Stimulated activated effector memory CD8-positive, alpha-beta T cell treated with anti-CD3 and anti-CD28 coated beads, Interleukin-12 subunit alpha, Interleukin-12 subunit beta, amount 100 ng/mL, for 72 hours (primary cell): ENCODE results near the gene LMF1.

ENCODE experiments used
- ATAC-seq: fragments of 150-1000 bp; cut with Tn5 transposase; 2 replicates; pipeline ENCODE4 v1.10.0; 2021
- DNase-seq, 2 donors: peaks; one replicate each; pipeline ENCODE4 v3.0.0; 2021 to 2022; ENCODE audit warnings: low spot score in 2 of 2
- H3K27ac Mint-ChIP-seq: one replicate; pipeline ENCODE4 v1.8.0; 2022; ENCODE audit warnings: mild to moderate bottlenecking, mixed read lengths
- H3K36me3 Mint-ChIP-seq: one replicate; pipeline ENCODE4 v1.8.0; 2022; ENCODE audit warnings: mild to moderate bottlenecking, mixed read lengths
- H3K4me1 Mint-ChIP-seq: one replicate; pipeline ENCODE4 v1.8.0; 2022; ENCODE audit warnings: mixed read lengths
- H3K4me3 Mint-ChIP-seq: one replicate; pipeline ENCODE4 v1.8.0; 2022; ENCODE audit warnings: mild to moderate bottlenecking, mixed read lengths
- H3K9me3 Mint-ChIP-seq: one replicate; pipeline ENCODE4 v1.8.0; 2022; ENCODE audit warnings: mixed read lengths

Gene LMF1

DNA sequence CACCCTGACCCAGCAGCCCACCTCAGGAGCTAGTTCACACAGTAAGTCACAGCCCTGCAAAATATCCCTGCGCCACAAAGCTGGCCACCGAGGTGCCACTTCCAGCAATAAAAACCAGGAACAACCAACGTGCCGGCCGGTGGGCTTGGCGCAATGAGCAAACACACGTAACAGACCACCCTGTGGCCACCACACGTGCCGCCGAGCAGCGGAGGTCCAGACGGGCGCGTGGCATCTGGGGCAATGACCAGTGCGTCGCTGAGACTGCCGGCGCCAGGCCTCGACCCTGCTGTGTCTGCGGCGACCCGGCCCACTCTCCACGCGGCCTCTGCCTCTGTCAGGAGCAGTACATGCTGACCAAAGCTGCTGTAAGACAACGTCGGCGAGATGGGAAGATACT lies 31.5 kb downstream of the LMF1 start:
- Mint-ChIP-seq H3K9me3 (peaks cover 13% of the 10 kb centered on the region), H3K27ac (no peak overlapping the region), H3K4me1 (peaks cover 5% of the 10 kb centered on the region), H3K4me3 (no peak overlapping the region), H3K36me3 (peaks cover 5% of the 10 kb centered on the region)
- DNase-seq (no peak), ATAC-seq (no peak)

DNA sequence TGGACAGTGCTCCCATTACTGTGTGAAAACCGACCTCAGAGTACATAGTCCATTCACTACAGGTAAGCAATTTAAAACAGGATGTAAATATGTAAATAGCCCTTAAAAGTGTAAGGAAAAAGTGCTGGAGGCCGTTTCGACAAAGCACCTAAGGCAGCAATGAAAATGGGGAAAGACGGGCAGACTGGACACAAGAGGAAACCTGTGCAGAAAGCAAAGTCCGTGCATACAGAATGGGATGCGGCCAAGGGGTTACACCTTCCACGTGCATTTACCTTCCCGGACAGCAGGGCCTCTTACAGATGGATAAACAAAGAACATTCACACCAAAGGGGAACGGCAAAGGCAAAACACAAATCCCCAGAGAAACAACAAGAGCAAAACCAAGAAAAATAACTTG lies 32.0 kb downstream of the LMF1 start:
- ATAC-seq = no peak
- H3K4me1 Mint-ChIP-seq = peaks cover 5% of the 10 kb centered on the region
- H3K36me3 Mint-ChIP-seq = peaks cover 5% of the 10 kb centered on the region
- DNase-seq = no peak
- no peak overlapping the region for H3K27ac Mint-ChIP-seq
- H3K9me3 Mint-ChIP-seq = peaks cover 12% of the 10 kb centered on the region
- no peak overlapping the region for H3K4me3 Mint-ChIP-seq

DNA sequence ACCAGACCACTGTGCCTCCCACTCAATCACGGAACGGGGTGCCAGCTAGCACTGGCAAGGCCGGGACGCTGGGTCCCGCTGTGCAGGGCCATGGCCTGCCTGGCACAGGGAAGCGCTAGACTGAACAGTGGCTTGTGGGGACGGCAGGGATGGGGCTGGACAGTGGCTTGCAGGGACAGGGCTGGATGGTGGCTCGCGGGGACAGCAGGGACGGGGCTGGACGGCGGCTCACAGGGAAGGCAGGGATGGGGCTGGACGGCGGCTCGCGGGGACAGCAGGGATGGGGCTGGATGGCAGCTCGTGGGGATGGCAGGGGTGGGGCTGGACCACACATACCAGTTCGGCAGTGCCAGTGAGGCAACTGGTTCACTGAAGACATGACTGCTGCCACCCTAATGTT lies 32.6 kb downstream of the LMF1 start:
- no peak for DNase-seq
- peaks cover 5% of the 10 kb centered on the region for H3K4me1 Mint-ChIP-seq
- peaks cover 6% of the 10 kb centered on the region for H3K36me3 Mint-ChIP-seq
- no peak overlapping the region for H3K4me3 Mint-ChIP-seq
- H3K9me3 Mint-ChIP-seq = peaks cover 10% of the 10 kb centered on the region
- peak overlapping the region; percentile 37 for H3K27ac Mint-ChIP-seq
- ATAC-seq = no peak

DNA sequence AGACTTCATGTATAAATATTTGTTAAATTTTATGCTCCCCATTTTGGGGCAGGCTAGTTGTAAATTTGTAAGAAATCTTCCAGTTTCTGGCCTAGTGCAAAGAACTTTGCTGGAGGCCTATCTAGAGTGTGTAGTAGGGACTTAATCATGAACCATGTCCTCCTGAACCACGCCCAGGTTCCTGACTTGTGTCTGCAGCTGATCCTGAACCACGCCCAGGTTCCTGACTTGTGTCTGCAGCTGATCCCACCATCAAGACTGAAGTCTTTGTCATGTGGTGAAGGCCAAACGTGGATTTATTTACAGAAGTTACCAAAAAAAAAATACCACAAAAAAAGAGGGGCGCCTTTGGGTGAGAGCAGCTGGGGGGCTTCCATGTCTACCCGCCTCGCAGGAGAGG lies 33.1 kb downstream of the LMF1 start:
- Mint-ChIP-seq H3K36me3 (peaks cover 10% of the 10 kb centered on the region), H3K4me1 (peaks cover 5% of the 10 kb centered on the region), H3K9me3 (peaks cover 8% of the 10 kb centered on the region), H3K27ac (peak overlapping the region; percentile 37), H3K4me3 (no peak overlapping the region)
- DNase-seq (no peak), ATAC-seq (no peak)

DNA sequence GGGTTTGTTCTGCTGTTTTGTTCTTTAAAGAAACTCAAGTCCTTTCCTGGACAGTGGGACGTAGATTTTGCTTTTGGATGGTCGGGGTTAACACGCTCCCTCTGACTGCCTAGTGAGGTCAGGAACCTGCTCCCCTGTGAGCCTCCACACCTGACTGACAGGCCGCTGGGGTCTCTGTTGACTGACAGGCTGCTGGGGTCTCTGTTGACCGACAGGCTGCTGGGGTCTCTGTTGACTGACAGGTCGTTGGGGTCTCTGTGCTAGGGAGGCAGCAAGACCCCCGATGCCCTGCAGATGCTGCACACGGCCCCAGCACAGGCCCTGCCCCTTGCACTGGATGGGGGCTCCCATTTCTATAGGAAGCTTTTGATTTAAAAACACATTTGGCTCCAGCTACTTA lies 33.5 kb downstream of the LMF1 start:
- peaks cover 5% of the 10 kb centered on the region for H3K4me1 Mint-ChIP-seq
- H3K36me3 Mint-ChIP-seq = peaks cover 12% of the 10 kb centered on the region
- H3K9me3 Mint-ChIP-seq = peaks cover 4% of the 10 kb centered on the region
- no peak overlapping the region for H3K4me3 Mint-ChIP-seq
- DNase-seq (no peak), ATAC-seq (no peak)
- H3K27ac Mint-ChIP-seq = peak overlapping the region; percentile 37

DNA sequence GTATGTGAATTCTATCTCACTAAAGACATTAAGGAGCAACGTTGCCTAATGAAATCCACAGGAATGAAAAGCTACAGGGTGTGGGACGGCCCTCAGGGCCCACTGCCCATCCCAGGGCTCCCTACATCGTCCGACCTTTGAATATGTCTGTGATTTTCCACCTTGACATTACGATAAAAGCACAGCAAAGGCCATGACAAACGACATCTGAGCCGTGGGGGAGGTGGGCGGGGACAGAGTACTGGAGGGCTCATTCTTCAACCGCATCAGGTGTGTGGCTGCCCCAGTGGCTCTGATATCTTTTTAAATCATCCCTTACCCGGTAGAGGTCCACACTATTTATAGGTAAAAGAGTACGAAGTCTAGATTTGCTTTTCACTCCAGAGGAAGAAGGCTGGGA lies 35.1 kb downstream of the LMF1 start:
- H3K9me3 Mint-ChIP-seq = no peaks in the 10 kb centered on the region
- peaks cover 21% of the 10 kb centered on the region for H3K36me3 Mint-ChIP-seq
- H3K27ac Mint-ChIP-seq = peak overlapping the region; percentile 70
- peaks cover 5% of the 10 kb centered on the region for H3K4me1 Mint-ChIP-seq
- DNase-seq = no peak
- no peak for ATAC-seq
- no peak overlapping the region for H3K4me3 Mint-ChIP-seq

DNA sequence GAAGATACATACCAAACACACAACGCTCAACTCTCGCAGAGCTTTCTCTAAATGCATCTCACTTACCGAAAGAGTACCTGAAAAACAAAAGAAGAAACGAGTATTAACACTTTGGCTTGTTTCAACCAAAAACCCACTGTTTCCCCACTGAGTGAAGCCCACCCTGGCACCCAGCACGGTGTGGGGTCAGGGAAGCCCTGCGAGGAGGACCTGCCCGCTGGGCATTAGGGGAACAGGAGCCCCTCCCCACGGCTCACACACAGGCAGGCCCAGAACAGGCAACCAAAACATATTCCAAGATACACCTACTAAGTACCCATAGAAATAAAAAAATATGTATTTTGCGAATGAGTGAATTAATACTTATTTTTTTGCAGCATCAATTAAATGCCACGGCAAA lies 36.6 kb downstream of the LMF1 start:
- Mint-ChIP-seq H3K9me3 (no peaks in the 10 kb centered on the region), H3K27ac (no peak overlapping the region), H3K4me3 (no peak overlapping the region), H3K36me3 (peaks cover 28% of the 10 kb centered on the region), H3K4me1 (peaks cover 5% of the 10 kb centered on the region)
- ATAC-seq (no peak), DNase-seq (no peak)

DNA sequence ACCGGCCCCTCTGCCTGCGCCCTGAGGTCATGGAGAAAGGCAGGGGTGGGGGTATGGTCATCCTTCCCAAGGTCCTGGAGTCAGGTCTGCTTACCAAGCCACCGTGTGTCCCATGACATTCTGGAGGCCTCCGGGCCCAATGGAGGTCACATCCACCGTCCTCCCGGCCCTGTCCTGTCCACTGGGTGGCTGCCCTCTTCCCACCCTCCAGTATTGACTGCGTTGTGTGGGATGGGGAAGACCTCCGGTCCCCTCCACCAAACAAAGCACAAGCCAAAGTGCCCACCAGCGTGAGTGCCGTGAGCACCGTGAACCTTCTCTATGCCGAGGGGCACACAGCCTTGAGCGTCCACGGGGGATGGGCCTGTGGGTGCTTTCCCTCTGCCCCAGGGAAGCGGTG lies 37.2 kb downstream of the LMF1 start:
- Mint-ChIP-seq H3K9me3 (no peaks in the 10 kb centered on the region), H3K4me3 (no peak overlapping the region), H3K36me3 (peaks cover 23% of the 10 kb centered on the region), H3K4me1 (peaks cover 5% of the 10 kb centered on the region), H3K27ac (no peak overlapping the region)
- ATAC-seq (no peak), DNase-seq (no peak)

DNA sequence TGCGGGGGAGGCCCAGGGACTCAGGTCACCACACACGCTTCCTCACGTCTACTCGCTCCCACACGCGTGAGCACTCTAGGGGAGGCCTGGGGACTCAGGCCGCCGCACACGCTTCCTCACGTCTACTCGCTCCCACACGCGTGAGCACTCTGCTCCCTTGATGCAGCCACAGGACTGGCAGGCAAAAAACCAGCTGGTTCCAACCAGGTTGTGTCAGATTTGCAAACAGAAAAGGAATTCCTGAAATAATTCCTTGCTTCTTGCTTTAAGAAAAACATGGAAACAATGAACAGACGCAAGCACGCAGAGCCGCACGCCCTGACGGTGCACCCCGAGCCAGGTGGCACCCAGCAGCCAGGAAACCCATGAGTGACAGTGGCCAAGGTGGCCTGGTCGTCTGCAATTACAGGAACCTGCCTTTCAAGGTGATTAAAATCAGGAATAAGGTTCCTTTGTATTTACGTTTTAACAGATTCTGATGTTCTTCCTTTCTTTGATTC lies 37.9 kb downstream of the LMF1 start:
- H3K36me3 Mint-ChIP-seq = peaks cover 23% of the 10 kb centered on the region
- peaks cover 5% of the 10 kb centered on the region for H3K4me1 Mint-ChIP-seq
- H3K27ac Mint-ChIP-seq = no peak overlapping the region
- H3K9me3 Mint-ChIP-seq = no peaks in the 10 kb centered on the region
- DNase-seq (no peak), ATAC-seq (no peak)
- H3K4me3 Mint-ChIP-seq = no peak overlapping the region

DNA sequence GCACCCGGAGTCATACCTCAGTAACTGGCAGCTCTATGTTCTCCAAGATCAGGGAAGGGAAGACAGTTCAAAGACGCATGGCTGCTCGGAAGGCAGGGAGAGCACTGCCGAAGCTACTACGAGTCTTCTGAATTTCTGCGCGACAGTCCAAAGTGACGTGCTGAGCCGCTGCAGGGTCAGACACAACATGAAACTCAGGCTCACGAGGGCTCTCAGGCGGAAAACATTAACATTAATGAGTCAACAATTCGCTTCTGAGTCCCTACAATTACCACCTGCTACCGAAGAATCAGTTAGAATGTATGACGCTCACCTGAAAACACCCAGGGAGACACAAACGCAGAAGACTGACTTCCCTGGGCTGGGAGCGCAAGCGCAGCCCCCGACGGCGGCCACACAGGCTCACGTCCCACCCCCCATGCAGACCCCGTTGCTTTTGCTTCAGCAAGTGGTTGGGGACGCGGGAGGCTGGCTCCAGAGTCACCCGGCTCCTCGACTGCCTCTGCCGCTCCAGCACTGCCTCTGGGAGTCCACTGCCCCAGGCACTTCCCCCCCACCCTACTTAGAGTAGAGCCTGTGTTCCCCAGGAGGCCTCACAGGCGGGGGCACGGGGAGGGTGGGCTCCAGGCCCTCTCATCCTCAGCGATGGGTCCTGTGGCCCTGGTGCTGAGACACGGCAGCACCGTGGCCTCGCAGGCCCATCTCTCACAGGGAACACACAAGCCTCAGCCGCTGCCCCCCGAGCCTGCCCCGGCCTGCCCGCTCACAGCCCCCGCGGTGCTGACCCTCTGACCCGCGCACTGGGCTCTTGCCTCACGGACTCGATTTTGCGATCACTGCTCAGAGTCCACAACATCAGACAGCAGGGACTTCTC lies 38.9 kb downstream of the LMF1 start:
- DNase-seq (no peak), ATAC-seq (no peak)
- Mint-ChIP-seq H3K9me3 (no peaks in the 10 kb centered on the region), H3K4me3 (no peak overlapping the region), H3K4me1 (peaks cover 5% of the 10 kb centered on the region), H3K36me3 (peaks cover 23% of the 10 kb centered on the region), H3K27ac (no peak overlapping the region)

DNA sequence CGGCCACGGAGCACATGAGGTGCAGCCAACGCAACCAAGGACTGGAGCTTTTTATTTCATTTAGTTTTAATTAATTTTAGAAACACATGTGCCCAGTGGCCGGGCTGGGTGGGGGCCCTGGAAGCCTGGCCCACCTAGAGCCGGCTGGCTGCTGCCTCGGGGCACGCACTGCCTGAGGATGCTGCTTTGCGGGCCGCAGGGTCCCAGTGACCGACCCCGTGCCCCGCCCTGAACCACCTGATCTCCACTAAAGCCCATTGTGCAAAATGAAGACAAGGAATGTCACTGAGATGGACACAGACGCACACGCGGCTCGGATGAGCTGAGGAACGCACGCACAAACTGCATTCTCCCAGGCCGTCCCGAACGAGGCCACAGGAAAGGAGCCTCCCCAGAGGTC lies 39.6 kb downstream of the LMF1 start:
- Mint-ChIP-seq H3K4me3 (no peak overlapping the region), H3K36me3 (peaks cover 23% of the 10 kb centered on the region), H3K27ac (no peak overlapping the region), H3K4me1 (peaks cover 5% of the 10 kb centered on the region), H3K9me3 (peaks cover 2% of the 10 kb centered on the region)
- ATAC-seq = no peak
- no peak for DNase-seq

DNA sequence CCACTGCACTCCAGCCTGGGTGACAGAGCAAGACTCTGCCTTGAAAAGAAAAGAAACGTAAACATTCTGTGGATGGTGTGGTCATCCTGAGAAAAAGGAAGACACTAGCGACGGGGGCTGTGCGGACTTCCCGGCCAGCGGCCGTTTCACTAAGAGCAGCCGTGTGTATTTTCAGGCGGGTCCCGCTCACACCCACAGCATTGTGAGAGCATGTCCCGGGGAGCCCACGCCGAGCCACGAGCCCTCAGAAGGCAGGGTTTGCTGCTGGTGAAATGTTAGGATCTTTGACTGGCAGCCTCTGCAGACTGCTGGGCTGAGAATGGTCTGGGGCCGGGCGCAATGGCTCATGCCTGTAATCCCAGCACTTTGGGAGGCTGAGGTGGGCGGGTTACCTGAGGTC lies 40.3 kb downstream of the LMF1 start:
- ATAC-seq (no peak), DNase-seq (no peak)
- H3K36me3 Mint-ChIP-seq = peaks cover 23% of the 10 kb centered on the region
- H3K27ac Mint-ChIP-seq = no peak overlapping the region
- no peaks in the 10 kb centered on the region for H3K4me1 Mint-ChIP-seq
- no peak overlapping the region for H3K4me3 Mint-ChIP-seq
- peaks cover 2% of the 10 kb centered on the region for H3K9me3 Mint-ChIP-seq

DNA sequence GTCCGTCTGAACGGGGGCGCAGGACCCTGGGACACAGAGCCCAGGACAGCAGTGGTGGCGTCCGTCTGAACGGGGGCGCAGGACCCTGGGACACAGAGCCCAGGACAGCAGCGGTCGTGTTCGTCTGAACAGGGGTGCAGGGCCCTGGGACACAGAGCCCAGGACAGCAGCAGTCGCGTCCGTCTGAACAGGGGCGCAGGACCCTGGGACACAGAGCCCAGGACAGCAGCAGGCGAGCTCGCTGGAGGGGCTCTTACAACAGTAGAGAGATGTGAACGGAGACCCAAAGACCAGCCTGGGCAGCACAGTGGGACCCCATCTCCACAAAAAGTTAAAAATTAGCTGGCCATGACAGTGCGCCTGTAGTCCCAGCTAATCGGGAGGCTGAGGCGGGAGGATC lies 40.7 kb downstream of the LMF1 start:
- ATAC-seq (no peak), DNase-seq (no peak)
- Mint-ChIP-seq H3K4me1 (no peaks in the 10 kb centered on the region), H3K27ac (peak overlapping the region; percentile 45), H3K4me3 (no peak overlapping the region), H3K9me3 (peaks cover 2% of the 10 kb centered on the region), H3K36me3 (peaks cover 23% of the 10 kb centered on the region)

DNA sequence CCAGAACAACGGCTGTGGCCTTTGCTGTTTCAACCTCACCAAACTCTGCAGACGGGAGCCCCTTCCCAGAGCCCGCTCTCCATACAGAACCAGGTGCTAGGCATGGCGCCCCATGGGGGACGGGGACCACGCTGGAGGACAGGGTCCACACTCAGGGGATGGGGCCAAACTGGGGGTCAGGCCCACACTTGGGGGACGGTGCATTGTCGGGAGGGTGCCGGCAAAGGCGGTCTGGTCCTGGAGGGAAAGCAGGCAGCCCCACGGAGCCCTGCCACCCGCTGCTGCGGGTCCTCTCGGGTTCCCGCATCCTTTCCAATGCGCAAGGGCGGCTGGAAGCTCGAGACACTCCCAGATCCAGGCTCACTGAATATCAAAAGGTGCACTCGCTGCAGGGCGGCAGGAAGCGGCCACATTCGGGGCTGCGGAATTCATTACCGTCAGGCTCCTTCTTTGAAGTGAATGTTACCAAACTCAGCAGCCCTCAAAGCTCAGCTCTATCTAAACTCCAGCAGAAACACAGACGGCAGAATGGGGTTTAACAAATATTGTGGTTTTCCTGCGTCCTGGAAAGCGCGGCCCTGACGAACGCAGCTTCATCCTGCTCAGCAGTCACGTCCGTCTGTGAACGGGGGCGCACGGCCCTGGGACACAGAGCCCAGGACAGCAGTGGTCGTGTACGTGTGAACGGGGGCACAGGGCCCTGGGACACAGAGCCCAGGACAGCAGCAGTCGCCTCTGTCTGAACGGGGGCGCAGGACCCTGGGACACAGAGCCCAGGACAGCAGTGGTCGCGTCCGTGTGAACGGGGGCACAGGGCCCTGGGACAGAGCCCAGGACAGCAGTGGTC lies 41.3 kb downstream of the LMF1 start:
- Mint-ChIP-seq H3K4me3 (no peak overlapping the region), H3K36me3 (peaks cover 23% of the 10 kb centered on the region), H3K4me1 (no peaks in the 10 kb centered on the region), H3K9me3 (peaks cover 2% of the 10 kb centered on the region), H3K27ac (peak overlapping the region; percentile 45)
- no peak for DNase-seq
- ATAC-seq = no peak

DNA sequence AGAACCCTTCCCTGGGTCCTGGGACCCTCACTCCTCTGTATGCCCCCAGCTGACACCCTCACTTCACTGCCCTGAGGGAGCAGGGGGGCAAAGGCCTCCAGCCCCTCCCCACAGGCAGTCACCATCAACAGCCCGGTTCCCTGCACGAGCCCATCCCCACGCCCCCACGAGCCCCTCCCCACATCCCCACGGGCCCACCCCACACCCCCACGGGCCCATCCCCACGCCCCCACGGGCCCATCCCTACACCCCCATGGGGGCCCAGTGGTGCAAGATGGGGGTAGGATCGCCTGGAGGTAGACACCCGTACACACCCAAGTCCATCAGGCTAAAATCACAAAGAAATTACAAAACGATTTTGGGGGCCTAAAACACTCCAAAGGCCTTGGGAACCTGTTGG lies 42.3 kb downstream of the LMF1 start:
- peaks cover 23% of the 10 kb centered on the region for H3K36me3 Mint-ChIP-seq
- ATAC-seq (no peak), DNase-seq (no peak)
- peaks cover 2% of the 10 kb centered on the region for H3K9me3 Mint-ChIP-seq
- no peak overlapping the region for H3K4me3 Mint-ChIP-seq
- no peak overlapping the region for H3K27ac Mint-ChIP-seq
- no peaks in the 10 kb centered on the region for H3K4me1 Mint-ChIP-seq

DNA sequence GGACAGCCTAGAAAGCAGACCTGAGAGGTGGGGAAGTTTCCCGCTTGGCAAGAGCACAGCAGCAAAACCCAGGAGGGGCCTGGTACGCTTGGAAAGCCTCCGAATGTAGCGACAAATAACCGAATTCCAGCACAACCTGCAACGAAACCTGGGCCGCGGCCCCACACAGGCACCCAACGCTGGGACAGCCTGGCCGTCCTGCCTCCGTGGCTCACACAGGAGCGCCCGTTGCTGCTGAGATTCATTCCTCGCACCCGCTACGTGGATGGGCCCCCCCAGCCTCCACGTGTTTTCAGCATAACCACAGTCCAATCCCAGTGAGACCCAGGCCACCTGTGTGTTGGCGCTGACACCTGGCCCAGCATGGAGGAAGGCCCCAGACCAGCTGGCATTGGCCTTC lies 42.9 kb downstream of the LMF1 start:
- peaks cover 20% of the 10 kb centered on the region for H3K36me3 Mint-ChIP-seq
- H3K4me1 Mint-ChIP-seq = no peaks in the 10 kb centered on the region
- ATAC-seq (no peak), DNase-seq (no peak)
- peaks cover 2% of the 10 kb centered on the region for H3K9me3 Mint-ChIP-seq
- no peak overlapping the region for H3K4me3 Mint-ChIP-seq
- no peak overlapping the region for H3K27ac Mint-ChIP-seq
